Fibroblast of lung (primary cell): ENCODE data around the gene TOP3A. TPM values are rescaled to one million over a fixed set of nuclear protein-coding genes. Genes with fewer than 3 reads are reported as not detected.

Experiments used
- DNase-seq, 2 donors: peaks; one replicate each; pipeline versions ENCODE4 v3.0.0 to v3.0.0-alpha.2; 2010; ENCODE audit warnings: low read depth in 2 of 2
- H2AFZ ChIP-seq: 2 replicates; pipeline ENCODE4 v1.5.1; 2012; ENCODE audit warnings: low read length, control low read depth, inconsistent platforms
- H3K27ac ChIP-seq: 2 replicates; pipeline ENCODE4 v1.5.1; 2011; ENCODE audit warnings: low read length, control low read depth; ENCODE audit not compliant: insufficient read depth
- H3K27me3 ChIP-seq: 2 replicates; pipeline ENCODE4 v1.5.1; 2011; ENCODE audit warnings: mild to moderate bottlenecking, low read length; ENCODE audit not compliant: control insufficient read depth, insufficient read depth
- H3K36me3 ChIP-seq: 2 replicates; pipeline ENCODE4 v1.5.1; 2011; ENCODE audit warnings: low read length; ENCODE audit not compliant: control insufficient read depth, insufficient read depth
- H3K4me1 ChIP-seq: 2 replicates; pipeline ENCODE4 v1.5.1; 2011; ENCODE audit warnings: low read length; ENCODE audit not compliant: control insufficient read depth, insufficient read depth; ENCODE audit errors: extremely low read depth
- H3K4me2 ChIP-seq: 2 replicates; pipeline ENCODE4 v1.5.1; 2011; ENCODE audit warnings: low read length, control low read depth; ENCODE audit not compliant: insufficient read depth; ENCODE audit errors: extremely low read depth
- H3K4me3 ChIP-seq, 4 experiments: fragments of 200-600 bp in 1 of 4; sonication (generic) in 1 of 4; replicated peaks in 1 of 4; 2 replicates each; pipeline ENCODE4 v1.5.1; 2011 to 2016; ENCODE audit warnings: low read length in 4 of 4, low read depth in 3 of 4, mild to moderate bottlenecking in 3 of 4, control low read depth in 2 of 4, inconsistent platforms in 1 of 4, mixed read lengths in 1 of 4; ENCODE audit not compliant: insufficient read depth in 1 of 4; ENCODE audit errors: control extremely low read depth in 1 of 4
- H3K79me2 ChIP-seq: 2 replicates; pipeline ENCODE4 v1.5.1; 2012; ENCODE audit warnings: mild to moderate bottlenecking, low read length, inconsistent platforms; ENCODE audit not compliant: control insufficient read depth, insufficient read depth
- H3K9ac ChIP-seq: 2 replicates; pipeline ENCODE4 v1.5.1; 2011; ENCODE audit warnings: mild to moderate bottlenecking, low read length, control low read depth; ENCODE audit not compliant: insufficient read depth
- H3K9me3 ChIP-seq: 2 replicates; pipeline ENCODE4 v1.5.1; 2012; ENCODE audit warnings: low read depth, low read length; ENCODE audit not compliant: control insufficient read depth, insufficient read depth
- H4K20me1 ChIP-seq: 2 replicates; pipeline ENCODE4 v1.5.1; 2011; ENCODE audit warnings: low read length; ENCODE audit not compliant: control insufficient read depth, insufficient read depth; ENCODE audit errors: extremely low read depth
- EZH2 ChIP-seq: IDR thresholded peaks from 2 replicates; pipeline ENCODE4 v1.5.1; 2012; ENCODE audit warnings: low read length, control low read depth, mild to moderate bottlenecking; ENCODE audit errors: missing control alignments
- polyA plus RNA-seq, 2 donors: library from polyadenylated mRNA; depleted of rRNA in 1 of 2; stranded (reverse) in 1 of 2; unstranded in 1 of 2; fragments of >200 nt; gene quantifications; 2 replicates each; pipeline ENCODE4 v1.2.1, GENCODE V29; 2011 to 2012; ENCODE audit warnings: missing spikeins in 1 of 2
- total RNA-seq: library from RNA; depleted of rRNA; stranded (reverse); fragments of >200 nt; gene quantifications from 2 replicates; pipeline ENCODE4 v1.2.1, GENCODE V29; 2014
- TF ChIP-seq, protein P1 (sequence below), 2 donors: IDR thresholded peaks in 1 of 2; conservative IDR thresholded peaks in 1 of 2; 1 replicate in 1 of 2; 2 replicates in 1 of 2; pipeline ENCODE4 v1.5.1; 2011 to 2012; ENCODE audit warnings: low read length in 2 of 2, control low read depth in 1 of 2, inconsistent platforms in 1 of 2, low read depth in 1 of 2, mild to moderate bottlenecking in 1 of 2

Gene TOP3A
- total and polyA plus RNA-seq, 2 donors (not counting 1 experiment from before 2014, with no cell fraction given), result 12.7 to 16.5 TPM

DNA sequence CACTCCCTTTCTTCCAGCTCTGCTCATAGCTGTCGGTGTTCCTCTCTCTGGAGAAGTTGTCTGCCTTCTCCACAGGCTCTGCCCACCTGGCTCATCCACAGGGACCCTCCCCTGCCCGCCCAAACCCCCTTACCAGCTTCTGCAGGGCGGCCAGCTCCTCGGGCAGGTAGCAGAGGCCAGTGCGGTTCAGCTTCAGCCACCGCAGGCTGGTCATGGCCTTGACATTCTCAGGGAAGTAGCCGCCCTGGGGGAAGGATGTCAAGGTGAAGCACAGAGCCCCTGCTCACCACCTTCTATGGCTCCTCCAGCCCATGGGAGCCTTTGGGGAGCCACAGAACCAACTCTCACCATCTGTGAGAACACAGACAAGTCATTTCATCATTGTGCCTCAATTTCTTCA lies 58.0 kb downstream of the TOP3A start:
- no peaks in the 10 kb centered on the region for H3K27me3 ChIP-seq
- TF ChIP-seq, protein P1, sequence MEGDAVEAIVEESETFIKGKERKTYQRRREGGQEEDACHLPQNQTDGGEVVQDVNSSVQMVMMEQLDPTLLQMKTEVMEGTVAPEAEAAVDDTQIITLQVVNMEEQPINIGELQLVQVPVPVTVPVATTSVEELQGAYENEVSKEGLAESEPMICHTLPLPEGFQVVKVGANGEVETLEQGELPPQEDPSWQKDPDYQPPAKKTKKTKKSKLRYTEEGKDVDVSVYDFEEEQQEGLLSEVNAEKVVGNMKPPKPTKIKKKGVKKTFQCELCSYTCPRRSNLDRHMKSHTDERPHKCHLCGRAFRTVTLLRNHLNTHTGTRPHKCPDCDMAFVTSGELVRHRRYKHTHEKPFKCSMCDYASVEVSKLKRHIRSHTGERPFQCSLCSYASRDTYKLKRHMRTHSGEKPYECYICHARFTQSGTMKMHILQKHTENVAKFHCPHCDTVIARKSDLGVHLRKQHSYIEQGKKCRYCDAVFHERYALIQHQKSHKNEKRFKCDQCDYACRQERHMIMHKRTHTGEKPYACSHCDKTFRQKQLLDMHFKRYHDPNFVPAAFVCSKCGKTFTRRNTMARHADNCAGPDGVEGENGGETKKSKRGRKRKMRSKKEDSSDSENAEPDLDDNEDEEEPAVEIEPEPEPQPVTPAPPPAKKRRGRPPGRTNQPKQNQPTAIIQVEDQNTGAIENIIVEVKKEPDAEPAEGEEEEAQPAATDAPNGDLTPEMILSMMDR (conservative IDR thresholded peaks at IDR 0.05 in 1 of 2, IDR thresholded peaks at IDR 0.05 in 1 of 2; ENCODE audit: low read depth in 1 of 2, low read length in 2 of 2), result no peak
- no peak for TF ChIP-seq EZH2
- peak overlapping the region; percentile 95 for H3K4me2 ChIP-seq
- H3K9me3 ChIP-seq, result no peaks in the 10 kb centered on the region
- H3K4me1 ChIP-seq, result peaks cover 21% of the 10 kb centered on the region
- peaks cover 35% of the 10 kb centered on the region for H3K36me3 ChIP-seq
- no peak overlapping the region for H3K9ac ChIP-seq
- H3K4me3 ChIP-seq, result peak overlapping the region; percentile 51 to 91 (median 67)
- H3K27ac ChIP-seq, result peak overlapping the region; percentile 27
- no peak overlapping the region for H2AFZ ChIP-seq
- H3K79me2 ChIP-seq, result peaks cover 30% of the 10 kb centered on the region
- DNase-seq, result no peak
- H4K20me1 ChIP-seq, result no peaks in the 10 kb centered on the region

DNA sequence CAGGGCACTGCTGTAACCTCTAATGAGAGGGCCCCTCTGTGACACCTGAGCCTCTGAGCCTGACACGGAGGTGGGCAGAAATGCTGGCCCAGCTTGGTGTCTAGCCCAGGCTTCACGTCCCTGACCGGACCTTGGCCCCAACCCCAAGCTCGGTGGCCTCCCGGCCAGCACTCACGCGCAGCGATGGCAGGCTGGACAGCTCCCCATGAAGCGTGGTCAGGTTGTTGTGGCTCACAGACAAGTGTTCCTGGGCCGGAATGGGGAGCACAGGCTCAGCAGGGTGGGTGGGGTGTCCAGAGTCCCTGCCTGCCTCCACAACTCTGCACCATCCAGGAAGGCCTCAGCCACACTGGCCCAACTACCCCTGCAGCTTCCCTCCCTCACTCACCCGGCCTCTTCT lies 58.4 kb downstream of the TOP3A start:
- no peaks in the 10 kb centered on the region for H4K20me1 ChIP-seq
- H2AFZ ChIP-seq, result no peak overlapping the region
- H3K9me3 ChIP-seq, result no peaks in the 10 kb centered on the region
- no peak overlapping the region for H3K4me2 ChIP-seq
- H3K36me3 ChIP-seq, result peaks cover 38% of the 10 kb centered on the region
- H3K79me2 ChIP-seq, result peaks cover 26% of the 10 kb centered on the region
- H3K4me1 ChIP-seq, result peaks cover 17% of the 10 kb centered on the region
- no peak for DNase-seq
- H3K9ac ChIP-seq, result peak overlapping the region; percentile 2
- TF ChIP-seq EZH2, result no peak
- TF ChIP-seq, protein P1 (conservative IDR thresholded peaks at IDR 0.05 in 1 of 2, IDR thresholded peaks at IDR 0.05 in 1 of 2; ENCODE audit: low read depth in 1 of 2, low read length in 2 of 2), result no peak
- H3K4me3 ChIP-seq, result no peak overlapping the region
- no peaks in the 10 kb centered on the region for H3K27me3 ChIP-seq
- H3K27ac ChIP-seq, result no peak overlapping the region

DNA sequence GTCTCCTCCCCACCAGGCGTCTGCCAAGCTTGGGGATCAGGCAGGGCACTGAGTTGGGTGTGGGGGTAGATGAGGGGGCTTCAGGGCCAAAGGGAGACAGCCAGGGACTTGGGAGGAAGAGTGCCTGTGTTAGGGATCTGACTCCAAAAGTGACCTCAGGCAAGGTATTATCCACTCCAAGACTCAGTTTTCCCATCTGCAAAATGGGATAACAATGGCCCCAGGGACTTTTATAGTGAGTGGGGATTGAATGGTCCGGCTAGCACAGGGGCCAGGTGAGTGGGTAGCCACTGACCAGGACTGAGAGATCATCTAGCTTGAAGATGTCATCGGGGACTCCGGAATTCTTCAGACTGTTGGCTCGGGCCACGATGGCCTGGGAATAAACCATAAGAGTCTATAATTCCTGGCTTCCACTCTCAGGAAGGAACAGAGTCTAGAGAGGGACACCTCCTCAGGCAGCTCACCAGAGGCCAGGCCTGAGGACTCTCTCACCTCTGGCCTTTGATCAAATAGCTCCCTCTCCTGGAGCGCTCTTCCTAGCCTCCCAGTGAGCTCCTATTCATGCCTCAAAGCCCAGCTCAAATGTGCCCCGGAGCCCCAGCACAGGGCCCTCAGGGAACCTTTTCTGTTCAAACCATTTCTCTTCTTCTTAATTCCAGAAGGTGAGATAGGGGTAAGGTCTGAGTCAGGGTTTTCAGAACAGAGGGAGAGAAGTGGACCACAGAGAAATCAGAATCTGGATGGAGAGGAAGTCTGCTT lies 59.7 kb downstream of the TOP3A start:
- Histone ChIP-seq H4K20me1 (no peaks in the 10 kb centered on the region), H3K36me3 (peaks cover 47% of the 10 kb centered on the region), H3K9ac (no peak overlapping the region), H3K79me2 (peaks cover 25% of the 10 kb centered on the region), H3K9me3 (no peaks in the 10 kb centered on the region), H3K4me1 (peaks cover 14% of the 10 kb centered on the region), H2AFZ (no peak overlapping the region), H3K4me2 (no peak overlapping the region), H3K27me3 (no peaks in the 10 kb centered on the region), H3K4me3 (no peak overlapping the region), H3K27ac (no peak overlapping the region)
- TF ChIP-seq EZH2, result no peak
- TF ChIP-seq, protein P1 (conservative IDR thresholded peaks at IDR 0.05 in 1 of 2, IDR thresholded peaks at IDR 0.05 in 1 of 2; ENCODE audit: low read depth in 1 of 2, low read length in 2 of 2), result no peak
- no peak for DNase-seq
